Fibroblast of lung (primary cell): ENCODE measurements around the gene KCTD3.

Source experiments
- CTCF ChIP-seq, 2 donors: IDR thresholded peaks in 1 of 2; conservative IDR thresholded peaks in 1 of 2; 1 replicate in 1 of 2; 2 replicates in 1 of 2; pipeline ENCODE4 v1.5.1; 2011 to 2012; ENCODE audit warnings: low read length in 2 of 2, control low read depth in 1 of 2, inconsistent platforms in 1 of 2, low read depth in 1 of 2, mild to moderate bottlenecking in 1 of 2
- EZH2 ChIP-seq: IDR thresholded peaks from 2 replicates; pipeline ENCODE4 v1.5.1; 2012; ENCODE audit warnings: low read length, control low read depth, mild to moderate bottlenecking; ENCODE audit errors: missing control alignments

- TF ChIP-seq CTCF (conservative IDR thresholded peaks at IDR 0.05 in 1 of 2, IDR thresholded peaks at IDR 0.05 in 1 of 2; ENCODE audit: low read depth in 1 of 2, low read length in 2 of 2) (no peak), EZH2 (no peak)
Measured at GRCh38 chr1:215623162-215623561, 56.1 kb downstream of the KCTD3 start.
